OCI-LY1 (cell line): ENCODE results near the gene RAB4A.

Experiments
- H2AFZ ChIP-seq: fragments of 200-600 bp; sonication (generic), shearing (Covaris generic); 2 replicates; pipeline ENCODE4 v1.6.0; 2014; ENCODE audit warnings: antibody characterized with exemption, mild to moderate bottlenecking, low read length
- H3F3A ChIP-seq: fragments of 200-600 bp; sonication (generic), shearing (Covaris generic); 2 replicates; pipeline ENCODE4 v1.6.0; 2014; ENCODE audit warnings: mild to moderate bottlenecking, antibody characterized with exemption, low read length, moderate library complexity; ENCODE audit not compliant: insufficient read depth
- H3K27ac ChIP-seq: fragments of 200-600 bp; sonication (generic); 2 replicates; pipeline ENCODE4 v1.5.1; 2014; ENCODE audit warnings: low read length, mixed run types, mild to moderate bottlenecking, low read depth; ENCODE audit not compliant: poor library complexity, severe bottlenecking
- H3K27me3 ChIP-seq: fragments of 200-600 bp; sonication (generic); 2 replicates; pipeline ENCODE4 v1.6.0; 2014; ENCODE audit warnings: antibody characterized with exemption, mild to moderate bottlenecking, low read length, moderate library complexity; ENCODE audit not compliant: insufficient read depth
- H3K36me3 ChIP-seq: fragments of 200-600 bp; sonication (generic); 2 replicates; pipeline ENCODE4 v1.6.1; 2014; ENCODE audit warnings: mild to moderate bottlenecking, antibody characterized with exemption, low read length, moderate library complexity, mixed read lengths; ENCODE audit not compliant: insufficient read depth
- H3K4me1 ChIP-seq: fragments of 200-600 bp; sonication (generic); 2 replicates; pipeline ENCODE4 v1.5.1; 2014; ENCODE audit warnings: mild to moderate bottlenecking, low read length, moderate library complexity; ENCODE audit not compliant: insufficient read depth, severe bottlenecking
- H3K4me2 ChIP-seq: fragments of 200-600 bp; sonication (generic), shearing (Covaris generic); 2 replicates; pipeline ENCODE4 v1.6.1; 2014; ENCODE audit warnings: low read length
- H3K4me3 ChIP-seq: fragments of 200-600 bp; sonication (generic); 2 replicates; pipeline ENCODE4 v1.5.1; 2014; ENCODE audit warnings: low read length, low read depth, mild to moderate bottlenecking, mixed read lengths; ENCODE audit not compliant: poor library complexity, severe bottlenecking
- H3K79me2 ChIP-seq: fragments of 200-600 bp; shearing (Covaris generic); 2 replicates; pipeline ENCODE4 v1.6.1; 2016; ENCODE audit warnings: mixed run types, low read length, mixed read lengths; ENCODE audit not compliant: insufficient read depth
- H3K9ac ChIP-seq: fragments of 200-600 bp; sonication (generic), shearing (Covaris generic); 2 replicates; pipeline ENCODE4 v1.6.1; 2014; ENCODE audit warnings: mild to moderate bottlenecking, low read length, mixed read lengths
- H3K9me2 ChIP-seq: fragments of 200-600 bp; sonication (generic), shearing (Covaris generic); 2 replicates; pipeline ENCODE4 v1.6.1; 2014; ENCODE audit warnings: low read depth, mild to moderate bottlenecking, low read length, mixed read lengths
- H3K9me3 ChIP-seq: fragments of 200-600 bp; shearing (Covaris generic); 2 replicates; pipeline ENCODE4 v1.6.1; 2014; ENCODE audit warnings: low read length, mixed read lengths
- H4K20me1 ChIP-seq: fragments of 200-600 bp; sonication (generic), shearing (Covaris generic); 2 replicates; pipeline ENCODE4 v1.6.0; 2016; ENCODE audit warnings: mild to moderate bottlenecking, low read length; ENCODE audit not compliant: insufficient read depth
- EZH2 ChIP-seq: fragments of 200-600 bp; sonication (generic), shearing (Covaris generic); IDR thresholded peaks from 2 replicates; pipeline ENCODE4 v1.8.0; 2017; ENCODE audit warnings: borderline replicate concordance, mixed run types, mild to moderate bottlenecking, antibody characterized with exemption, low read length, moderate library complexity, mixed read lengths
- TF ChIP-seq, protein P1 (sequence below): fragments of 200-600 bp; sonication (generic), shearing (Covaris generic); IDR thresholded peaks from 2 replicates; pipeline ENCODE4 v1.5.1; 2017; ENCODE audit warnings: mild to moderate bottlenecking, antibody characterized with exemption, low read length, moderate library complexity, mixed read lengths

Gene RAB4A

GRCh38 chr1:229251185-229251584, 19.7 kb upstream of the RAB4A start:
- H3K36me3 ChIP-seq: no peaks in the 10 kb centered on the region
- no peaks in the 10 kb centered on the region for H4K20me1 ChIP-seq
- no peak overlapping the region for H3K27ac ChIP-seq
- H3K4me3 ChIP-seq: no peak overlapping the region
- TF ChIP-seq EZH2: no peak
- TF ChIP-seq, protein P1, sequence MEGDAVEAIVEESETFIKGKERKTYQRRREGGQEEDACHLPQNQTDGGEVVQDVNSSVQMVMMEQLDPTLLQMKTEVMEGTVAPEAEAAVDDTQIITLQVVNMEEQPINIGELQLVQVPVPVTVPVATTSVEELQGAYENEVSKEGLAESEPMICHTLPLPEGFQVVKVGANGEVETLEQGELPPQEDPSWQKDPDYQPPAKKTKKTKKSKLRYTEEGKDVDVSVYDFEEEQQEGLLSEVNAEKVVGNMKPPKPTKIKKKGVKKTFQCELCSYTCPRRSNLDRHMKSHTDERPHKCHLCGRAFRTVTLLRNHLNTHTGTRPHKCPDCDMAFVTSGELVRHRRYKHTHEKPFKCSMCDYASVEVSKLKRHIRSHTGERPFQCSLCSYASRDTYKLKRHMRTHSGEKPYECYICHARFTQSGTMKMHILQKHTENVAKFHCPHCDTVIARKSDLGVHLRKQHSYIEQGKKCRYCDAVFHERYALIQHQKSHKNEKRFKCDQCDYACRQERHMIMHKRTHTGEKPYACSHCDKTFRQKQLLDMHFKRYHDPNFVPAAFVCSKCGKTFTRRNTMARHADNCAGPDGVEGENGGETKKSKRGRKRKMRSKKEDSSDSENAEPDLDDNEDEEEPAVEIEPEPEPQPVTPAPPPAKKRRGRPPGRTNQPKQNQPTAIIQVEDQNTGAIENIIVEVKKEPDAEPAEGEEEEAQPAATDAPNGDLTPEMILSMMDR: no peak
- no peak overlapping the region for H3K9ac ChIP-seq
- no peaks in the 10 kb centered on the region for H3F3A ChIP-seq
- no peaks in the 10 kb centered on the region for H3K27me3 ChIP-seq
- H3K9me2 ChIP-seq: no peaks in the 10 kb centered on the region
- no peaks in the 10 kb centered on the region for H3K4me1 ChIP-seq
- H2AFZ ChIP-seq: no peak overlapping the region
- no peaks in the 10 kb centered on the region for H3K9me3 ChIP-seq
- no peaks in the 10 kb centered on the region for H3K79me2 ChIP-seq
- no peak overlapping the region for H3K4me2 ChIP-seq

- Histone ChIP-seq H3F3A (no peaks in the 10 kb centered on the region), H3K79me2 (no peaks in the 10 kb centered on the region), H3K27ac (no peak overlapping the region), H3K4me2 (no peak overlapping the region), H3K36me3 (no peaks in the 10 kb centered on the region), H2AFZ (no peak overlapping the region), H3K4me1 (no peaks in the 10 kb centered on the region), H4K20me1 (no peaks in the 10 kb centered on the region), H3K4me3 (no peak overlapping the region), H3K9ac (no peak overlapping the region), H3K9me3 (no peaks in the 10 kb centered on the region), H3K9me2 (no peaks in the 10 kb centered on the region), H3K27me3 (no peaks in the 10 kb centered on the region)
- no peak for TF ChIP-seq EZH2
- TF ChIP-seq, protein P1: no peak
Observed at GRCh38 chr1:229252228-229252984, 18.5 kb upstream of the RAB4A start.

DNA sequence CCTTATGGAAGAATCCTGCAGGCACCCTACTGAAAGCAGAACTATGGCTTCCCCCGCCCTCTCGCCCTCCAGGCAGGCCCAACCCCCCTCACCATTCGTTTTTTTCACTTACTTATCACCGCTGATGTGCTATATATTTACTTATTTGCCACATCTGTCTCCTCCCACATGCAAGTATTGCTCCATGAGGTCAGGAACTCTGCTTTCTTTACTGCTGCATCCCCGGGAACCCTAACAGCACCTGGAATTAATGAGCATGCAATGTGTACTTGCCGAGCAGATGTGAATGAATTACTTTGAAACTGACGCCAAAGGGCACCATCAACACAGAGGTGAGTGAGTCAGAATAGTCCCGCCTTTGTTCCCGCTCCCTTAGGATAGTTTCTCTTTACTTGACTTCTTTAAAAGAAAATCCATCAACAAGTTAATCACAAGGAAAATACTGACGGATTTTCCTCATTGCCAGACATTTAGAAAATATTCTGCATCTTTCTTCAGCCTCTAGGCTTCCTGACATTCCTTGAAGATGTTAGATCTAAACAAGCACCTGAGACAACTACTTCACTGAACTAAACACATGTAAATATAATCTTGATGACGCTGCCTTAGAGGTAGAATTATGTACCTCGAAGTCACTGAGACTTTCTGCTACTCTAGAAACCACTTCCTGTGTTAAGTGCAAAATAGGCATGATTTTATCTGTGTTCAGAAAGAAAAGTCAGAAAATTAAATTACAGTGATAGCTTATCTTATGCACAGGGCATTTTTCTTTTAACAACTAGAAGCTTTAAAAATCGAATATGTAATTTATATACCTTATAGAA, 17.5 kb upstream of the RAB4A start:
- Histone ChIP-seq H3K9me2 (no peaks in the 10 kb centered on the region), H2AFZ (no peak overlapping the region), H3K4me2 (no peak overlapping the region), H3K27ac (no peak overlapping the region), H3K9ac (no peak overlapping the region), H3K4me3 (no peak overlapping the region), H4K20me1 (no peaks in the 10 kb centered on the region), H3K9me3 (no peaks in the 10 kb centered on the region), H3K79me2 (no peaks in the 10 kb centered on the region), H3F3A (no peaks in the 10 kb centered on the region), H3K36me3 (no peaks in the 10 kb centered on the region), H3K4me1 (no peaks in the 10 kb centered on the region), H3K27me3 (no peaks in the 10 kb centered on the region)
- TF ChIP-seq, protein P1: no peak
- no peak for TF ChIP-seq EZH2
